Caco-2 (cell line): ENCODE data around the gene GLS. TPM values are rescaled to one million over a fixed set of nuclear protein-coding genes. Genes with fewer than 3 reads are reported as not detected.

ENCODE experiments used
- BruUV-seq: library from RNA; stranded (reverse); fragments of 400-500 nt; replicated peaks from 2 replicates; lab custom pipeline; 2021; lab: Mats Ljungman, UMichigan
- CTCF ChIA-PET: fragments of 300-600 bp; sonication (Branson Sonifier 250); formaldehyde crosslinking; loops from one replicate; lab custom pipeline; 2022; ENCODE audit warnings: antibody characterized with exemption; lab: Charles Lee
- POLR2A ChIA-PET: fragments of 300-600 bp; sonication (Branson Sonifier 250); formaldehyde crosslinking; loops from one replicate; lab custom pipeline; 2022; ENCODE audit warnings: antibody characterized with exemption; lab: Charles Lee
- DNase-seq, 2 experiments: peaks; one replicate each; pipeline versions ENCODE4 v3.0.0 to v3.0.0-alpha.2; 2020 to 2022
- H3K27me3 ChIP-seq: replicated peaks from 2 replicates; pipeline ENCODE4 v1.6.0; 2011; ENCODE audit warnings: low read length; ENCODE audit not compliant: control insufficient read depth, insufficient read depth
- H3K36me3 ChIP-seq: 2 replicates; pipeline ENCODE4 v1.5.1; 2011; ENCODE audit warnings: low read length; ENCODE audit not compliant: control insufficient read depth, insufficient read depth
- H3K4me1 ChIP-seq: fragments of 250-450 bp; sonication (Bioruptor Pico); 2 replicates; pipeline ENCODE4 v1.5.1; 2020; ENCODE audit warnings: mild to moderate bottlenecking
- H3K4me3 ChIP-seq: 2 replicates; pipeline ENCODE4 v1.5.1; 2011; ENCODE audit warnings: low read depth, mild to moderate bottlenecking, control low read depth, low read length
- H3K9me3 ChIP-seq: fragments of 250-450 bp; sonication (Bioruptor Pico); 2 replicates; pipeline ENCODE4 v1.5.1; 2020; ENCODE audit warnings: mild to moderate bottlenecking, moderate library complexity
- H3K27ac Mint-ChIP-seq: one replicate; pipeline ENCODE4 v1.8.0; 2022; ENCODE audit warnings: mixed read lengths; ENCODE audit not compliant: unreplicated experiment
- H3K27me3 Mint-ChIP-seq: one replicate; pipeline ENCODE4 v1.8.0; 2022; ENCODE audit warnings: mixed read lengths; ENCODE audit not compliant: insufficient read depth, unreplicated experiment
- H3K36me3 Mint-ChIP-seq: one replicate; pipeline ENCODE4 v1.8.0; 2022; ENCODE audit warnings: mild to moderate bottlenecking, mixed read lengths; ENCODE audit not compliant: insufficient read depth, unreplicated experiment
- H3K4me1 Mint-ChIP-seq: one replicate; pipeline ENCODE4 v1.8.0; 2022; ENCODE audit warnings: low read depth, mixed read lengths; ENCODE audit not compliant: unreplicated experiment
- H3K4me3 Mint-ChIP-seq: one replicate; pipeline ENCODE4 v1.8.0; 2022; ENCODE audit warnings: mild to moderate bottlenecking, moderate library complexity, mixed read lengths; ENCODE audit not compliant: unreplicated experiment
- H3K9me3 Mint-ChIP-seq: one replicate; pipeline ENCODE4 v1.8.0; 2022; ENCODE audit warnings: mixed read lengths; ENCODE audit not compliant: unreplicated experiment
- intact Hi-C: fragments of 100-400 bp; cut with micrococcal nuclease; formaldehyde crosslinking; loops from one replicate; pipeline ENCODE4 v1.10.0; 2022; ENCODE audit not compliant: unreplicated experiment
- total RNA-seq: library from RNA; stranded (reverse); gene quantifications from 2 replicates; pipeline ENCODE4 v1.2.3, GENCODE V29; 2022
- TF ChIP-seq, protein P1 (sequence below), 2 experiments: fragments of 200-600 bp in 1 of 2; IDR thresholded peaks; 1 replicate in 1 of 2; 2 replicates in 1 of 2; pipeline versions ENCODE4 v1.5.1 to v1.8.0; 2011 to 2022; ENCODE audit warnings: antibody characterized with exemption in 1 of 2, control low read depth in 1 of 2, inconsistent platforms in 1 of 2, low read depth in 1 of 2, low read length in 1 of 2, mild to moderate bottlenecking in 1 of 2, moderate library complexity in 1 of 2; ENCODE audit not compliant: insufficient read depth in 1 of 2, severe bottlenecking in 1 of 2, unreplicated experiment in 1 of 2

Gene GLS
- total RNA-seq, 1 experiment from 2014 or later = 107 TPM

DNA sequence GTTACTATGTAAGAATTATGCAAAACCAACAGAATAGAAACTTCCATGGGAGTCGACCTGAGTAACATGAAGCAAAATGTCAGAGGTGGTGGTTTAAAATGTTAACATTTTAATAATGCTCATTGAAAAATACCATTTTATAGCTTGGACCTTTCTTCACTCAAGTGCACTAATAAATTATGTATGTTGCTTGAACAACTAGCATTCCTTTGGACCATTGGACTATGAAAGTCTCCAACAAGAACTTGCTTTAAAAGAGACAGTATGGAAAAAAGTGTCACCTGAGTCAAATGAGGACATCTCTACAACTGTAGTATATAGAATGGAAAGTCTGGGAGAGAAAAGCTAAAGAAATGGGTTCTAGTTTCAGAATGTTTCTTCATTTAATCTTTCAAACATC lies 51.9 kb downstream of the GLS start:
- Mint-ChIP-seq H3K27ac (no peak overlapping the region), H3K4me3 (no peak overlapping the region), H3K36me3 (peaks cover 37% of the 10 kb centered on the region), H3K4me1 (no peaks in the 10 kb centered on the region), H3K27me3 (no peaks in the 10 kb centered on the region), H3K9me3 (no peaks in the 10 kb centered on the region)
- Histone ChIP-seq H3K4me1 (peaks cover 5% of the 10 kb centered on the region), H3K27me3 (no peaks in the 10 kb centered on the region), H3K4me3 (no peak overlapping the region), H3K9me3 (no peaks in the 10 kb centered on the region), H3K36me3 (no peaks in the 10 kb centered on the region; the same call in 1 of the 2 replicates)
- no peak for DNase-seq
- intact Hi-C loops = no loop called here
- BruUV-seq = no TSS peak
- POLR2A ChIA-PET = no interaction called here
- CTCF ChIA-PET = no interaction called here
- TF ChIP-seq, protein P1, sequence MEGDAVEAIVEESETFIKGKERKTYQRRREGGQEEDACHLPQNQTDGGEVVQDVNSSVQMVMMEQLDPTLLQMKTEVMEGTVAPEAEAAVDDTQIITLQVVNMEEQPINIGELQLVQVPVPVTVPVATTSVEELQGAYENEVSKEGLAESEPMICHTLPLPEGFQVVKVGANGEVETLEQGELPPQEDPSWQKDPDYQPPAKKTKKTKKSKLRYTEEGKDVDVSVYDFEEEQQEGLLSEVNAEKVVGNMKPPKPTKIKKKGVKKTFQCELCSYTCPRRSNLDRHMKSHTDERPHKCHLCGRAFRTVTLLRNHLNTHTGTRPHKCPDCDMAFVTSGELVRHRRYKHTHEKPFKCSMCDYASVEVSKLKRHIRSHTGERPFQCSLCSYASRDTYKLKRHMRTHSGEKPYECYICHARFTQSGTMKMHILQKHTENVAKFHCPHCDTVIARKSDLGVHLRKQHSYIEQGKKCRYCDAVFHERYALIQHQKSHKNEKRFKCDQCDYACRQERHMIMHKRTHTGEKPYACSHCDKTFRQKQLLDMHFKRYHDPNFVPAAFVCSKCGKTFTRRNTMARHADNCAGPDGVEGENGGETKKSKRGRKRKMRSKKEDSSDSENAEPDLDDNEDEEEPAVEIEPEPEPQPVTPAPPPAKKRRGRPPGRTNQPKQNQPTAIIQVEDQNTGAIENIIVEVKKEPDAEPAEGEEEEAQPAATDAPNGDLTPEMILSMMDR (IDR thresholded peaks at IDR 0.05; ENCODE audit: insufficient read depth in 1 of 2, low read depth in 1 of 2, low read length in 1 of 2, severe bottlenecking in 1 of 2, unreplicated experiment in 1 of 2) = no peak

DNA sequence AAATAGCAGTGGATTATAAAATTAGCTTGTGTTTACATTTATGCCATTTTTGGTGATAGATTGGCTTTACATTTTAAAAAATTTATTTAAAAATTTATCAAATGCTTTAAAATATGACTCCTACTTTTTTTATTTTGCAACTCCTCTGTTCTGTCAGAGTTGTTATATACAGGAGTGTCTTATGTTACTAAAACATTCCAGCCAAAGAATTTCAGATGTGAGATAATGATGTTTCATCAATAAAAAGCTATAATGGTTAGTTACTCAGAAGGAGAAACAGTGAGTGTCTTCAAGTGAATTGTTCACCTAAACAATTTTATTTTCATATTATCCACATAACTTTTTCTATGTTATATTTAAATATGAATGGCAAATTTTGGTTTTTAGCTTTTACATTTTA lies 52.7 kb downstream of the GLS start:
- Mint-ChIP-seq H3K36me3 (peaks cover 35% of the 10 kb centered on the region), H3K4me3 (no peak overlapping the region), H3K27me3 (no peaks in the 10 kb centered on the region), H3K4me1 (no peaks in the 10 kb centered on the region), H3K9me3 (no peaks in the 10 kb centered on the region), H3K27ac (no peak overlapping the region)
- Histone ChIP-seq H3K27me3 (no peaks in the 10 kb centered on the region), H3K4me3 (no peak overlapping the region), H3K36me3 (no peaks in the 10 kb centered on the region; the same call in 1 of the 2 replicates), H3K9me3 (no peaks in the 10 kb centered on the region), H3K4me1 (no peaks in the 10 kb centered on the region)
- intact Hi-C loops = no loop called here
- BruUV-seq = no TSS peak
- ChIA-PET POLR2A (no interaction called here), CTCF (no interaction called here)
- DNase-seq = no peak
- TF ChIP-seq, protein P1 (IDR thresholded peaks at IDR 0.05; ENCODE audit: insufficient read depth in 1 of 2, low read depth in 1 of 2, low read length in 1 of 2, severe bottlenecking in 1 of 2, unreplicated experiment in 1 of 2) = no peak

DNA sequence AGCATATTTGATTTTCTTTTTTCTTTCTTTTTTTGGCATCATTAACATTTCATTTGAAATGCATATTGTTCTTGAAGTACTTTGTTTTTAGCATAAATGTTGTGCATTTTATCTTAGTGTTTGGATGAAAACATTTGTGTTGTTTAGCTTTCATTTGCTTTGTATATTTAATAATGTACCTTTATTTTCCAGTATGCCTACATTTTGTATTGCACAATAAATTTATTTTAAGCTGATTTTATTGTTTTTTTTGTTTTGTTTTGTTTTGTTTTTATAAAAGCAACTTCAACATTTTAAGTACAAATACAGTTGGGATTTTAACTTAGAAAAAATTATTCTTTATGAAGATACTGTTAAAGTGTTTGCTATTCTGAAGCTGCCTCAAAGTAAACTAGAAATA lies 54.4 kb downstream of the GLS start:
- Mint-ChIP-seq H3K27me3 (no peaks in the 10 kb centered on the region), H3K27ac (no peak overlapping the region), H3K9me3 (no peaks in the 10 kb centered on the region), H3K4me1 (no peaks in the 10 kb centered on the region), H3K36me3 (peaks cover 22% of the 10 kb centered on the region), H3K4me3 (no peak overlapping the region)
- ChIA-PET POLR2A (no interaction called here), CTCF (no interaction called here)
- H3K4me3 ChIP-seq = no peak overlapping the region
- H3K9me3 ChIP-seq = no peaks in the 10 kb centered on the region
- H3K36me3 ChIP-seq = no peaks in the 10 kb centered on the region; the same call in 1 of the 2 replicates
- H3K4me1 ChIP-seq = no peaks in the 10 kb centered on the region
- no peak for DNase-seq
- BruUV-seq = no TSS peak
- intact Hi-C loops = no loop called here
- H3K27me3 ChIP-seq = no peaks in the 10 kb centered on the region
- TF ChIP-seq, protein P1 (IDR thresholded peaks at IDR 0.05; ENCODE audit: insufficient read depth in 1 of 2, low read depth in 1 of 2, low read length in 1 of 2, severe bottlenecking in 1 of 2, unreplicated experiment in 1 of 2) = no peak
